Osteoblast (primary cell): ENCODE data around the gene LAMA1. TPM values are rescaled to one million over a fixed set of nuclear protein-coding genes. Genes with fewer than 3 reads are reported as not detected.

Experiments
- DNase-seq: peaks from one replicate; pipeline ENCODE4 v3.0.0; 2011; ENCODE audit warnings: low spot score, mixed read lengths; ENCODE audit not compliant: insufficient read length; ENCODE audit errors: missing footprints
- H2AFZ ChIP-seq: 2 replicates; pipeline ENCODE4 v1.6.0; 2011; ENCODE audit warnings: mild to moderate bottlenecking, low read length
- H3K27ac ChIP-seq: 2 replicates; pipeline ENCODE4 v1.5.1; 2011; ENCODE audit warnings: mild to moderate bottlenecking, low read depth, low read length, moderate library complexity
- H3K27me3 ChIP-seq: 2 replicates; pipeline ENCODE4 v1.6.0; 2012; ENCODE audit warnings: mild to moderate bottlenecking, control low read depth, inconsistent platforms, low read length, moderate library complexity; ENCODE audit not compliant: insufficient read depth
- H3K36me3 ChIP-seq: 2 replicates; pipeline ENCODE4 v1.5.1; 2011; ENCODE audit warnings: mild to moderate bottlenecking, low read length, control low read depth, moderate library complexity; ENCODE audit not compliant: insufficient read depth
- H3K4me1 ChIP-seq: 2 replicates; pipeline ENCODE4 v1.5.1; 2011; ENCODE audit warnings: mild to moderate bottlenecking, low read length, control low read depth, moderate library complexity; ENCODE audit not compliant: insufficient read depth
- H3K4me2 ChIP-seq: 2 replicates; pipeline ENCODE4 v1.6.0; 2011; ENCODE audit warnings: mild to moderate bottlenecking, low read length; ENCODE audit not compliant: insufficient read depth
- H3K4me3 ChIP-seq: fragments of 200-600 bp; sonication (generic); 3 replicates; pipeline ENCODE4 v1.5.1; 2012; ENCODE audit warnings: mild to moderate bottlenecking, low read length, inconsistent platforms; ENCODE audit not compliant: insufficient read depth
- H3K79me2 ChIP-seq: 2 replicates; pipeline ENCODE4 v1.6.0; 2012; ENCODE audit warnings: mild to moderate bottlenecking, low read length, control low read depth, inconsistent platforms; ENCODE audit not compliant: insufficient read depth
- H3K9me3 ChIP-seq: 2 replicates; pipeline ENCODE4 v1.5.1; 2011; ENCODE audit warnings: low read depth, low read length, control low read depth
- H4K20me1 ChIP-seq: 2 replicates; pipeline ENCODE4 v1.6.0; 2012; ENCODE audit warnings: mild to moderate bottlenecking, low read length, control low read depth; ENCODE audit not compliant: insufficient read depth
- CTCF ChIP-seq: IDR thresholded peaks from 2 replicates; pipeline ENCODE4 v1.5.1; 2011; ENCODE audit warnings: mild to moderate bottlenecking, low read depth, low read length, moderate library complexity; ENCODE audit errors: extremely low read depth
- total RNA-seq: library from RNA; depleted of rRNA; stranded (reverse); fragments of >200 nt; gene quantifications from 2 replicates; pipeline ENCODE4 v1.2.3, GENCODE V29; 2012

Gene LAMA1
- total RNA-seq, 1 donor = 8.3 TPM

GRCh38 chr18:6956495-6956894 lies 161.1 kb downstream of the LAMA1 start:
- Histone ChIP-seq H4K20me1 (no peaks in the 10 kb centered on the region), H3K4me2 (no peak overlapping the region), H3K4me1 (peaks cover 4% of the 10 kb centered on the region)

GRCh38 chr18:6955304-6955703 lies 162.3 kb downstream of the LAMA1 start:
- TF ChIP-seq CTCF = no peak
- Histone ChIP-seq H3K9me3 (no peaks in the 10 kb centered on the region), H3K36me3 (peaks cover 3% of the 10 kb centered on the region), H3K4me2 (no peak overlapping the region), H3K27me3 (no peaks in the 10 kb centered on the region), H3K79me2 (no peaks in the 10 kb centered on the region), H4K20me1 (no peaks in the 10 kb centered on the region), H3K4me3 (no peak overlapping the region), H2AFZ (no peak overlapping the region), H3K4me1 (no peaks in the 10 kb centered on the region), H3K27ac (no peak overlapping the region)
- DNase-seq = no peak

More at GRCh38 chr18:6956495-6956894, 161.1 kb downstream of the LAMA1 start:
- Histone ChIP-seq H3K4me3 (no peak overlapping the region), H3K27me3 (no peaks in the 10 kb centered on the region), H3K9me3 (no peaks in the 10 kb centered on the region), H2AFZ (no peak overlapping the region), H3K27ac (no peak overlapping the region), H3K36me3 (peaks cover 6% of the 10 kb centered on the region), H3K79me2 (no peaks in the 10 kb centered on the region)
- no peak for DNase-seq
- TF ChIP-seq CTCF = no peak

- no peak for DNase-seq
- no peaks in the 10 kb centered on the region for H3K9me3 ChIP-seq
These were observed 163.1 kb downstream of the LAMA1 start for GRCh38 chr18:6954501-6954900.

More at GRCh38 chr18:6954501-6954900, 163.1 kb downstream of the LAMA1 start:
- Histone ChIP-seq H3K27ac (no peak overlapping the region), H4K20me1 (no peaks in the 10 kb centered on the region), H2AFZ (no peak overlapping the region), H3K27me3 (no peaks in the 10 kb centered on the region), H3K79me2 (no peaks in the 10 kb centered on the region), H3K4me1 (no peaks in the 10 kb centered on the region), H3K4me3 (no peak overlapping the region), H3K36me3 (peaks cover 3% of the 10 kb centered on the region), H3K4me2 (no peak overlapping the region)
- no peak for TF ChIP-seq CTCF
